ENCODE measurements around the gene EMX1.

Gene EMX1

GRCh38 chr2:72959554-72959953, 42.2 kb downstream of the EMX1 start:
- no peak for DNase-seq (ENCODE audit: low read depth, low spot score)
- Histone ChIP-seq H3K27ac (ENCODE audit: low read length) (no peak overlapping the region), H3K27me3 (ENCODE audit: control insufficient read depth, insufficient read depth, low read length) (no peaks in the 10 kb centered on the region), H3K9me3 (ENCODE audit: control insufficient read depth, insufficient read depth, low read length) (no peaks in the 10 kb centered on the region), H3K36me3 (ENCODE audit: control insufficient read depth, insufficient read depth, low read length) (no peaks in the 10 kb centered on the region; the same call in 1 of the 2 replicates), H3K4me3 (ENCODE audit: low read length) (no peak overlapping the region), H3K4me1 (ENCODE audit: control insufficient read depth, insufficient read depth, low read length) (peaks cover 19% of the 10 kb centered on the region)
- WGBS (ENCODE audit: insufficient coverage, insufficient read length), result no CpG with 5 or more reads among the region's 8 CpGs

- Histone ChIP-seq H3K9me3 (ENCODE audit: control insufficient read depth, insufficient read depth, low read length) (no peaks in the 10 kb centered on the region), H3K36me3 (ENCODE audit: control insufficient read depth, insufficient read depth, low read length) (no peaks in the 10 kb centered on the region; the same call in 1 of the 2 replicates), H3K4me1 (ENCODE audit: control insufficient read depth, insufficient read depth, low read length) (peaks cover 19% of the 10 kb centered on the region), H3K27ac (ENCODE audit: low read length) (no peak overlapping the region), H3K27me3 (ENCODE audit: control insufficient read depth, insufficient read depth, low read length) (no peaks in the 10 kb centered on the region), H3K4me3 (ENCODE audit: low read length) (no peak overlapping the region)
- DNase-seq (ENCODE audit: low read depth, low spot score), result no peak
- no CpG with 5 or more reads among the region's 26 CpGs for WGBS (ENCODE audit: insufficient coverage, insufficient read length)
These were observed 43.0 kb downstream of the EMX1 start for GRCh38 chr2:72959995-72960981.

- H3K27me3 ChIP-seq (ENCODE audit: control insufficient read depth, insufficient read depth, low read length), result no peaks in the 10 kb centered on the region
- H3K36me3 ChIP-seq (ENCODE audit: control insufficient read depth, insufficient read depth, low read length), result no peaks in the 10 kb centered on the region; the same call in 1 of the 2 replicates
- H3K4me3 ChIP-seq (ENCODE audit: low read length), result no peak overlapping the region
- DNase-seq (ENCODE audit: low read depth, low spot score), result no peak
- H3K9me3 ChIP-seq (ENCODE audit: control insufficient read depth, insufficient read depth, low read length), result no peaks in the 10 kb centered on the region
- WGBS (ENCODE audit: insufficient coverage, insufficient read length), result no CpG with 5 or more reads among the region's 27 CpGs
- H3K27ac ChIP-seq (ENCODE audit: low read length), result no peak overlapping the region
- H3K4me1 ChIP-seq (ENCODE audit: control insufficient read depth, insufficient read depth, low read length), result peaks cover 19% of the 10 kb centered on the region
These were observed 43.9 kb downstream of the EMX1 start for GRCh38 chr2:72961036-72961720.

GRCh38 chr2:72961853-72962468, 44.6 kb downstream of the EMX1 start:
- Histone ChIP-seq H3K4me3 (ENCODE audit: low read length) (no peak overlapping the region), H3K27ac (ENCODE audit: low read length) (no peak overlapping the region), H3K4me1 (ENCODE audit: control insufficient read depth, insufficient read depth, low read length) (peaks cover 19% of the 10 kb centered on the region), H3K9me3 (ENCODE audit: control insufficient read depth, insufficient read depth, low read length) (no peaks in the 10 kb centered on the region), H3K27me3 (ENCODE audit: control insufficient read depth, insufficient read depth, low read length) (no peaks in the 10 kb centered on the region), H3K36me3 (ENCODE audit: control insufficient read depth, insufficient read depth, low read length) (no peaks in the 10 kb centered on the region; the same call in 1 of the 2 replicates)
- no peak for DNase-seq (ENCODE audit: low read depth, low spot score)
- no CpG with 5 or more reads among the region's 8 CpGs for WGBS (ENCODE audit: insufficient coverage, insufficient read length)

- DNase-seq (ENCODE audit: low read depth, low spot score), result no peak
- H3K4me1 ChIP-seq (ENCODE audit: control insufficient read depth, insufficient read depth, low read length), result peaks cover 19% of the 10 kb centered on the region
- H3K36me3 ChIP-seq (ENCODE audit: control insufficient read depth, insufficient read depth, low read length), result no peaks in the 10 kb centered on the region; the same call in 1 of the 2 replicates
- WGBS (ENCODE audit: insufficient coverage, insufficient read length), result no CpG with 5 or more reads among the region's 7 CpGs
- H3K9me3 ChIP-seq (ENCODE audit: control insufficient read depth, insufficient read depth, low read length), result no peaks in the 10 kb centered on the region
- H3K27ac ChIP-seq (ENCODE audit: low read length), result no peak overlapping the region
- H3K4me3 ChIP-seq (ENCODE audit: low read length), result no peak overlapping the region
- no peaks in the 10 kb centered on the region for H3K27me3 ChIP-seq (ENCODE audit: control insufficient read depth, insufficient read depth, low read length)
These were observed 45.6 kb downstream of the EMX1 start for GRCh38 chr2:72962911-72963310.

- Histone ChIP-seq H3K27ac (ENCODE audit: low read length) (no peak overlapping the region), H3K4me1 (ENCODE audit: control insufficient read depth, insufficient read depth, low read length) (peaks cover 19% of the 10 kb centered on the region), H3K27me3 (ENCODE audit: control insufficient read depth, insufficient read depth, low read length) (no peaks in the 10 kb centered on the region), H3K9me3 (ENCODE audit: control insufficient read depth, insufficient read depth, low read length) (no peaks in the 10 kb centered on the region), H3K4me3 (ENCODE audit: low read length) (no peak overlapping the region), H3K36me3 (ENCODE audit: control insufficient read depth, insufficient read depth, low read length) (no peaks in the 10 kb centered on the region; the same call in 1 of the 2 replicates)
- no CpG with 5 or more reads among the region's 10 CpGs for WGBS (ENCODE audit: insufficient coverage, insufficient read length)
- DNase-seq (ENCODE audit: low read depth, low spot score), result peak; percentile 76
These were observed 46.3 kb downstream of the EMX1 start for GRCh38 chr2:72963423-72964145.

- H3K36me3 ChIP-seq (ENCODE audit: control insufficient read depth, insufficient read depth, low read length), result no peaks in the 10 kb centered on the region; the same call in 1 of the 2 replicates
- no peak overlapping the region for H3K27ac ChIP-seq (ENCODE audit: low read length)
- no CpG with 5 or more reads among the region's 6 CpGs for WGBS (ENCODE audit: insufficient coverage, insufficient read length)
- no peak overlapping the region for H3K4me3 ChIP-seq (ENCODE audit: low read length)
- no peaks in the 10 kb centered on the region for H3K9me3 ChIP-seq (ENCODE audit: control insufficient read depth, insufficient read depth, low read length)
- H3K4me1 ChIP-seq (ENCODE audit: control insufficient read depth, insufficient read depth, low read length), result peaks cover 19% of the 10 kb centered on the region
- no peak for DNase-seq (ENCODE audit: low read depth, low spot score)
- no peaks in the 10 kb centered on the region for H3K27me3 ChIP-seq (ENCODE audit: control insufficient read depth, insufficient read depth, low read length)
These were observed 46.8 kb downstream of the EMX1 start for GRCh38 chr2:72964146-72964525.

- Histone ChIP-seq H3K27ac (ENCODE audit: low read length) (no peak overlapping the region), H3K4me3 (ENCODE audit: low read length) (no peak overlapping the region), H3K4me1 (ENCODE audit: control insufficient read depth, insufficient read depth, low read length) (peaks cover 19% of the 10 kb centered on the region), H3K36me3 (ENCODE audit: control insufficient read depth, insufficient read depth, low read length) (no peaks in the 10 kb centered on the region; the same call in 1 of the 2 replicates), H3K27me3 (ENCODE audit: control insufficient read depth, insufficient read depth, low read length) (no peaks in the 10 kb centered on the region), H3K9me3 (ENCODE audit: control insufficient read depth, insufficient read depth, low read length) (no peaks in the 10 kb centered on the region)
- DNase-seq (ENCODE audit: low read depth, low spot score), result no peak
- WGBS (ENCODE audit: insufficient coverage, insufficient read length), result no CpG with 5 or more reads among the region's 12 CpGs
These were observed 47.7 kb downstream of the EMX1 start for GRCh38 chr2:72965016-72965415.

GRCh38 chr2:72965770-72966450, 48.6 kb downstream of the EMX1 start:
- H3K36me3 ChIP-seq (ENCODE audit: control insufficient read depth, insufficient read depth, low read length), result no peaks in the 10 kb centered on the region; the same call in 1 of the 2 replicates
- no peaks in the 10 kb centered on the region for H3K9me3 ChIP-seq (ENCODE audit: control insufficient read depth, insufficient read depth, low read length)
- no peak for DNase-seq (ENCODE audit: low read depth, low spot score)
- WGBS (ENCODE audit: insufficient coverage, insufficient read length), result no CpG with 5 or more reads among the region's 14 CpGs
- peaks cover 19% of the 10 kb centered on the region for H3K4me1 ChIP-seq (ENCODE audit: control insufficient read depth, insufficient read depth, low read length)
- no peaks in the 10 kb centered on the region for H3K27me3 ChIP-seq (ENCODE audit: control insufficient read depth, insufficient read depth, low read length)
- H3K27ac ChIP-seq (ENCODE audit: low read length), result no peak overlapping the region
- H3K4me3 ChIP-seq (ENCODE audit: low read length), result no peak overlapping the region
